IPS DF 19.7 (cell line): Measurements from ENCODE around the gene WNT16.

Experiments used
- DNase-seq: peaks from one replicate; pipeline ENCODE4 v3.0.0-alpha.2; 2013; ENCODE audit warnings: low read depth, low spot score

The WNT16 gene

DNA sequence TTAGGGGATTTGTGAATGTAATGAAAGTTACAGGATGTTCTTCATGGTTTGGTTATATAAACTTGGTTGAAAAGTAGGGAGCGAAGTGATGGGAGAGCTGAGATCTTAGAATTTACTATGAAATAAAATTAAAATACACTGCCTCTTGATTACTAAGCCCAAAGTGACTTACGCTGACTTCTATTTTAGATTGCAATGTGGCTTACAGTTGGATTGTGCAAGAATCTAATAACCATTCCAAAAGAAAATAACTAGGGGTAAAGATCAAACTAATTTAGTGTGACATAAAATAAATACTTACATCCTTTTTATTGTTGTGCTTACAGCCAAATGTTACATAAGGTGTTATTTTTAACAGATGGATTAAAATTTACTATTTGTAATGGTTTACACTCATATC lies 15.3 kb downstream of the WNT16 start:
- DNase-seq: no peak

DNA sequence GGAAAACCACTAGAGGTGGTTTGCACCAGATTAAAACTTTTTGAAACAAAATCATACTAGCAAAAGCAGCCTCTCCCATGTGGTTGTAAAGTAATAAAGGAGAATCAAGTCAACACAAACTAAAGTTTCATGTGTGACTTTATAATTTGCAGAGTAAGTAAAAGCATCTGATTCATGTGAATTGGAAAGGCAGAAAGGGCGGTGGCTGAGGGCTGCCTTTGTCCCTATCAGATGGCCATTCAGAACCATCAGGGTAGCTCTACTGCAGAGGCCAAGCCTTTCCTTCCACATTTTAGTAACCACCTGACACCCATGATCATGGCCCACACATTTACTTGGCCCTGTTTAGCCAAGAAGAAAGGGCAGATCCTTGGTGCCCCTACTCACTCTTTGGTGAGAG lies 15.7 kb downstream of the WNT16 start:
- DNase-seq: no peak

DNA sequence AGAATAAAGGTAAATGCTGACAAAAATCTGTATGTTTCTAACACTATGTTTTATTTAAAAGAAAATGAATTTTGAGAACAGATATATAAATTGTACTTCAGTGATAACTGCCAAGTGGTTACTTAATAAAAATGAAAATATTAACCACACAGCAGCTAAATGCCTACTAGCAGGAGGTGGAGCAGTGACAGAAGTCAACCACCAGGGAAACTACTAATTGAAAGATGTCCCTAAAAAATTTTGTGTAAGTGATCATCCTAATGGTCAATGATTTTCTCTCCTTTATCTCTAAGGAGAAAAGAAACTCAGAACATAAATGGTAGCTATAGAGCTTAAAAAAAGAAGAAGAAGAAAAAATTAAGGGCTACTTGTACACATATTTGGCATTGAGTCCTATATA lies 22.9 kb downstream of the WNT16 start:
- no peak for DNase-seq

DNA sequence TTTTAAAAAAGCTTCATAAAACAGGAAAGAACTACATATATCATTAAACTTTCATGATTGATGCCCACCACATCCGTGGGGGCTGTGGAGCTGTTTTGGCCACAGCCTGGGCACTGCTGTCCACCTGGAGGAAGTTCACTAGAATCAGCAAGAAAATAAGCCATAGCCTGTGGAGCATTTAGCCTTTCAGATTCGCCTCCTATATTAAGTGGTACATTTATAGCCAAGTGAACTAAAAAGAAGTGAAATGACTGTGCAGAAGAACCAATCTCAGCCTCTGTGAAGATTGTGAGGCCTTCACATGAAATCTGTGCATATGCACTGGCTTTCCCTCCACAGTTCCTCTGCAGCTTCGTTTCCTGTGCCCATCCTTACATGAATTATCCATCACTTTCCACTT lies 23.5 kb downstream of the WNT16 start:
- no peak for DNase-seq

- DNase-seq: no peak
Observed at GRCh38 chr7:121355574-121355973, 26.8 kb downstream of the WNT16 start.

GRCh38 chr7:121360564-121360963 lies 31.8 kb downstream of the WNT16 start:
- DNase-seq: no peak

- DNase-seq: no peak
Observed at GRCh38 chr7:121366852-121367431, 38.1 kb downstream of the WNT16 start.

DNA sequence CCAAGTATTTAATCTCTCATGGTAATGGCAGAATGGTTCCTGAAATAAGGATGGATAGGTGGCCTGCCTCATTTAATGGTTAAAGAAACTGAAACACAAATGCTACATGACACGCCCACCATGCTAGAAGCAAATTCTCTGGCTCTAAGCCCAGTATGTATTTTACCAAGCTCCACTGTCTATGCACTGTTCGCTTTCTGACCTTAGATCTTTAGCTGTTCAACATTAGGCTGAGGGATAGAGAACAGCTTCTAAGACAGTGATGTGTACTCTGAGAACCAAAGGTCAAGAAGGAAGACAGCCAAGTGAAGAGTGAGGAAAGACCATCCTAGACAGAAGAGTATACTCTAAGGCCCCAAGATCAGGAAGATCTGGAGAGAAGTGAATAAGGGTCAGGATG lies 40.7 kb downstream of the WNT16 start:
- DNase-seq: no peak

DNA sequence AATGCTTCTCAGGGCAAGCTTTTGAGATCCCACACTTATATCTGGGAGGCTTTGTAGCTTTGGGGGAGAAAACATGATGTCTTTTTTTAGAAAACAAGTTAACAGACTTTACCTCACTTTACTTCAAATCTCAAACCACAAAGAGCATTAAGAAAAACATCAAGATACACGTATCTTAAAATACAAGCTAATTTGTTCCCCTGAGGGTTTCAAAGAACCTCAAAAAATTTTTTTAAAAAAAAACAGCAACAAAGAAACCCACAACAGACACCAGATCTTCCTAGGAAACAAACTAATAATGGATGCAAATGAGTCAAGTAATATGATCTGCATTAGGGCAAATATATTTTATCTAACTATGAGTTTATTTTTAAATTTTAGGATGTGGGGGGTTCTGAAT lies 42.6 kb downstream of the WNT16 start:
- no peak for DNase-seq

- DNase-seq: no peak
Observed at GRCh38 chr7:121371883-121372282, 43.1 kb downstream of the WNT16 start.

DNA sequence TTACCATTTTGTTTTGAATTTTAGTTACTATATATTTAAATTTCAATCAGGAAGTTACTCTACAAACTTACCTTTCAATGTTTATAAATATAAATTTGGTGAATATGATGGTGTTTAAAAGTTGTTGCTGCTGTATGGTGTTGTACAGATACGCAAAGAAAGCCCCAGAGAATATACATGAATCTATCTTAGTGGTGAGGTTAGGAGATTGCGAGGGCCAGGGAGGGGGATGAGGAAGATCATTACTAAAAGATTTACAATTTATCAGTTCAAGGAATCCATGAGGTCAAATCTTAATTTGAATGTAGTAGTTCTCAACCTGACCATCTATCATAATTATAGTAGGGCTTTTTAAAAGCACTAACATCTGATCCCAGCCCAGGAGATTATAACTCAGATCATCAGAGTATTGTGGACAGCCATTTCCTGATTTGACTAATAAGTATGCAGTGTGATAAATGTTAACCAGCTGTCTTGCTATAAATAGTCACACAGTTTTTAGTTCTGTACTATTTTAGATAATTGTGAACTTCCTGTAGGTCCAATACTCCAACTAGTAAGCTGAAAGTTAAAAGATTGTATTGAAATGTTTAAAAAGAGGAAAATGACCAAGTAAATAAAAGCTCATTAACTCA lies 43.7 kb downstream of the WNT16 start:
- DNase-seq: no peak

DNA sequence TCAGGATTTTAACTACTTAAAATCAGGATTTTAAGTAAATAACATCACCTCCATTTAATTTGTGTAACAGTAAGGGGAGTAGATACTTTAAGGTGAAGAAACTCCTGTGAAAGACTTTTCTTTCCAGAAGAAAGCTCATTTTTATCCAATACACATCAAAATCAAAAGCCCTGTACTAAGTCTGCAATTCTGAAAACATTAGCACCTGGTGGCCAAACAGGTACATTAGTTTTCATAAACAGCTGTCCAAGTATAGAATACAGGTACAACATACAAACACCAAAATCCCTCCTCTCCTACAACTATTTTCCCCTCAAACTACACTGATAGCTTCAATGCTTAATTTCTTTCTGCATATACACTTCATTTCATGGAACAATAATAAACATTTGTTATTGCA lies 44.4 kb downstream of the WNT16 start:
- DNase-seq: no peak

- DNase-seq: no peak
Observed at GRCh38 chr7:121376979-121377378, 48.2 kb downstream of the WNT16 start.

DNA sequence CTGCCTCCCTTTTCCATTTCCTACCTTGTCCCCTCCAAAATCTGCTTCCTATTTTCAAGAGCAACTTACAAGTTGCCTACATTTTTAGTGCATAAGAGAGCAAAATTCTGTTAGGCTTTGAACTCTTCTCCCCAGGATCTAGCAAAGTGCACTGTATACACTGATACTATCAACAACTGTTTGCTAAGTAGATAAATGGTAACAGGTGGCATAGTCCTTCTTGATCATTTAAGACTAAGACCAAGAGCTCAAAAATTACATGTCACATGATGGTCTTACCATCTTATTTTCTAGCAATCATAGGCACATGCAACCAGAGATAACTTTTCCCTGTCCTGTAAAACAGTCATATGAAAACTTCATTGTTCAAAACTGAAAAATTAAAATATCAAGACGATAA lies 51.1 kb downstream of the WNT16 start:
- DNase-seq: no peak

GRCh38 chr7:121382473-121382872 lies 53.7 kb downstream of the WNT16 start:
- DNase-seq: no peak

- no peak for DNase-seq
Observed at GRCh38 chr7:121383235-121383910, 54.6 kb downstream of the WNT16 start.

DNA sequence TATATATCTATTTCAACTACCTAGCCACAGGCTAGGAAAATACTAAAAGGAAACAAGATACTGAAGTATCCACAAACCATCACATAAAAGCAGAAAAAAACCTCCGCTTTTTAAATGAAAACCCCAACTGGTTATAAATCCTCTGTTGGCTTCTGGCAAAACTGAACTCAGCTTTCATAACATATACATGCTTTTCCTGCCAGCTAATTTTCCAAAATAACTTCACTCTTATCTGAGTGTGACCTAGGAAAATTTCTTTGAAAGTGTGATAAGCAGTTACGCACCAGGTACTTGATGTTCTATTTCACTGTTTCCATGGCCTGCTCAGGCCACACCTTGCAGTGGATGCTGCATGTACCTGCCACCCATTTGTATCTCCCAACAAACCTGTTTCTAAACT lies 55.5 kb downstream of the WNT16 start:
- DNase-seq: no peak

DNA sequence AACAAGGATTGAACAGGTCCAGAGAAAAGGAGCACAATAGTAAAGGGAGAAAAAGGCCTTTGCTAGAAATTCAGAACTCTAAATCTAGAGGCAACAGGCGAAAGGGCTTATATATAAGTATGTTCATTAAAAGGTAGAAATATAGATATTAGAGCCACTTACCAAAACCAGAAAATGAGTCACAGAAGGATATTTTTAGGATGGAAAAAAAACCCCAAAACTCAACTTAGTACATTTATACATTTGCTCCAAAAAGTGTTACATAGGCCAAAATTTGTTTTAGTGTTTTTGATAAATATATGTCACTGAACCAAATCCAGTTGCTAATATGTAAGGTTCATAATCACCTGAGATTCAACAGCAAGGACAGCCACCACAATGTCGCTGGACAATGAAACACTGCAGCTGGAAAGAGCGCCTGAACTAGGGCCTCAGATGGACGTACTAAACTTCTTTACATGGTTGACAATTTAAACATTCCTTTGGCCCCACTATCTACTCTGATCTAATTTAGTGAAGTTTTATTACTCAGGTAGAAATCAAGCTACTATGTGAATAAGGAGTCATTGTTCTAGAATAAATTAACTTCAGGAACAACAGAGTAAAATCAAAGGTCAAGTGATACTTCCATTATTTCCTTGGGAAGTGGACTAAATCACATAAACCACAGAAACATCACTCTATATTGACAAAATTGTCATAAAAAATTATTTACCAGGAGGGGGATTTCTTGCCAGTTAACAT lies 56.4 kb downstream of the WNT16 start:
- DNase-seq: no peak

- DNase-seq: no peak
Observed at GRCh38 chr7:121385800-121386179, 57.0 kb downstream of the WNT16 start.

DNA sequence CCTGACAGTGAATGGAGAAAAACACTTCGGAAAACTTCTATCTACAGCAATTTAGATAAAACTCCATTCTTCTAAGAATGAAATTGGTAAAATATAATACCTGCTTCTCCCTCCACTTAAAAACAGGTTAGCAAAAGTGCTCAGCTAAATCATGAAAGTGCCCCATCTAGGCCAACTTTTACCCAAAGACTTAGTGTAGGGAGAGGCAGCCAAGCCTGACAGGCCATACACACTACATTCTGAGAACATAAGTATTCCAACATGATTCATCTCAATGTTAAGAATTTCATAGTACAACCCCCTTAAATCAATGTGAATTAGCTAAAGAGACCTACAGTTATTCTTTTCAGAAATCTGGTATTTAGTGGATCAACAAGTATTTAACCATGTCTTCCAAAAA lies 60.1 kb downstream of the WNT16 start:
- no peak for DNase-seq

- no peak for DNase-seq
Observed at GRCh38 chr7:121390109-121390508, 61.3 kb downstream of the WNT16 start.

GRCh38 chr7:121390617-121391016 lies 61.8 kb downstream of the WNT16 start:
- DNase-seq: no peak
